D721Med (cell line): ENCODE results near the gene PGM5.

ENCODE experiments used
- DNase-seq: peaks from one replicate; pipeline ENCODE4 v3.0.0; 2011; ENCODE audit warnings: low spot score; ENCODE audit not compliant: insufficient read length
- FAIRE-seq: peaks from 2 replicates; lab custom pipeline; 2011; peaks lifted over from hg19 to GRCh38; lab: Jason Lieb, UNC
- TF ChIP-seq, protein P1 (sequence below): IDR thresholded peaks from 2 replicates; pipeline ENCODE4 v1.5.1; 2012; ENCODE audit warnings: mild to moderate bottlenecking, control low read depth; ENCODE audit not compliant: insufficient read depth; ENCODE audit errors: missing control alignments

The PGM5 gene

GRCh38 chr9:68455451-68455850, 99.0 kb downstream of the PGM5 start:
- DNase-seq (no peak), FAIRE-seq (no peak)
- TF ChIP-seq, protein P1, sequence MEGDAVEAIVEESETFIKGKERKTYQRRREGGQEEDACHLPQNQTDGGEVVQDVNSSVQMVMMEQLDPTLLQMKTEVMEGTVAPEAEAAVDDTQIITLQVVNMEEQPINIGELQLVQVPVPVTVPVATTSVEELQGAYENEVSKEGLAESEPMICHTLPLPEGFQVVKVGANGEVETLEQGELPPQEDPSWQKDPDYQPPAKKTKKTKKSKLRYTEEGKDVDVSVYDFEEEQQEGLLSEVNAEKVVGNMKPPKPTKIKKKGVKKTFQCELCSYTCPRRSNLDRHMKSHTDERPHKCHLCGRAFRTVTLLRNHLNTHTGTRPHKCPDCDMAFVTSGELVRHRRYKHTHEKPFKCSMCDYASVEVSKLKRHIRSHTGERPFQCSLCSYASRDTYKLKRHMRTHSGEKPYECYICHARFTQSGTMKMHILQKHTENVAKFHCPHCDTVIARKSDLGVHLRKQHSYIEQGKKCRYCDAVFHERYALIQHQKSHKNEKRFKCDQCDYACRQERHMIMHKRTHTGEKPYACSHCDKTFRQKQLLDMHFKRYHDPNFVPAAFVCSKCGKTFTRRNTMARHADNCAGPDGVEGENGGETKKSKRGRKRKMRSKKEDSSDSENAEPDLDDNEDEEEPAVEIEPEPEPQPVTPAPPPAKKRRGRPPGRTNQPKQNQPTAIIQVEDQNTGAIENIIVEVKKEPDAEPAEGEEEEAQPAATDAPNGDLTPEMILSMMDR: no peak

DNA sequence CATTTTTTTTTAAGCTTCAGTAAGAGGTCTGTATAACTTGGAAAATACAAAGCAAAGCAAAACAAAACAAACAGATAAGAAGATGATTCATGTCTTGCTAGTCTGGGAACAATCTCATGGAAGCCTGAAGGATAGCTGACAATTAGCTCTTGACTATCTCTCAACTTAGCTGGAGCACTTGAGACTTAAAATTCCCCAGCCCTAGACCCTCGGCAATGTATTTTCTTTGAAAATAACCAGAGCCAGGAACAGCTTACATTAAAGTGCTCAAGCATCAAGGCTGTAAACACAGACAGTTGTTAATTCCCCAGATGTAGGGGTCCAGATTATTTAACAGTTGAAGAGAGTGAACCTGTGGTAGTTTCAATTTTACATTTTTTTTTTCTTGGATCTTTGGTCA, 101.4 kb downstream of the PGM5 start:
- FAIRE-seq (no peak), DNase-seq (no peak)
- TF ChIP-seq, protein P1: no peak

GRCh38 chr9:68458918-68459317, 102.5 kb downstream of the PGM5 start:
- FAIRE-seq (no peak), DNase-seq (no peak)
- TF ChIP-seq, protein P1: no peak

DNA sequence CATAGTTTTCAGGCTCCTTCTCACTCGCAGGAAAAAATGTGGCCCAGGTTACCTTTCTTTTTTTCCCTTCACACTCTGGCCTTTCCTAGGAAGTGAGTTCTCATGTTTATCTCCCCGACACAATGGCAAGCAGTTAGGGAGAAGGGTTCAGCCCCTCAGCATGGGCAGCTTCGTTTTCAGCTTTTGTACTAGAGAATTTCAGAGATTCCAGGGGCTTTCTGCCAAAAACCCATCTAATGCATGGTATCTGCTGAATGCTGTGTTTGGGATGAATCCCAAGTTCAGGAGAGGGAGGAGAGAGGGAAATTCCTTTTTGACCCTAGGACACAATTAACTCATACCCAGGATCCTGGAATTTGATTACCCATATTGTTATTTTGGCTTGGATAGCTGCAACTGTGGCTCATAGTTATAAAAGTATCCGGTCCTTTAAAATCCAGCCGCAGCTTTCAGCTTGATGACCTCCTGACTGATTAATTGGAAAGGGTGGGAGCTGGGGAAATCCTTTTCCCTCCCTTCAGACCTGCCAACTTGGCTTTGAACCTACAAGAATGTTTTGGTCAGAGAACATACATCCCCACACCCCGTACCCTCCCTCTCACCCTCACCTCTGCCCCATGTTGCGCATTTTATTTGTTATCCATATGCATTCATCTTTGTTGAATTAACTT, 105.8 kb downstream of the PGM5 start:
- no peak for DNase-seq
- TF ChIP-seq, protein P1: no peak
- FAIRE-seq: no peak

GRCh38 chr9:68470067-68470466, 113.7 kb downstream of the PGM5 start:
- FAIRE-seq (no peak), DNase-seq (no peak)
- TF ChIP-seq, protein P1: no peak

- TF ChIP-seq, protein P1: no peak
- no peak for FAIRE-seq
These were observed 114.2 kb downstream of the PGM5 start for GRCh38 chr9:68470634-68471033.

GRCh38 chr9:68472119-68472518, 115.7 kb downstream of the PGM5 start:
- no peak for DNase-seq
- TF ChIP-seq, protein P1: no peak
- no peak for FAIRE-seq

More at GRCh38 chr9:68470634-68471033, 114.2 kb downstream of the PGM5 start:
- no peak for DNase-seq
